Esophagus squamous epithelium (tissue), 5 donors: ENCODE results near the gene TRAF3. TPM values are rescaled to one million over a fixed set of nuclear protein-coding genes. Genes with fewer than 3 reads are reported as not detected.
"Not testable (repeated sequence)": the region's sequence is repeated elsewhere in the genome, so short reads cannot be mapped to it uniquely, and the experiment has no call there.

Source experiments
- DNase-seq: peaks from one replicate; lab custom pipeline; 2025; lab: John Stamatoyannopoulos, UW
- H3K27ac ChIP-seq, 4 donors: fragments of 200-600 bp; sonication (generic); one replicate each; pipeline ENCODE4 v1.5.1; 2016 to 2019; ENCODE audit warnings: mild to moderate bottlenecking in 1 of 4
- H3K27me3 ChIP-seq, 4 donors: fragments of 200-600 bp; sonication (generic); 1 replicate in 3 of 4; 2 replicates in 1 of 4; pipeline versions ENCODE4 v1.5.1 to v1.6.0; 2017 to 2021; ENCODE audit warnings: antibody characterized with exemption in 1 of 4
- H3K36me3 ChIP-seq, 3 donors: fragments of 200-600 bp; sonication (generic); one replicate each; pipeline ENCODE4 v1.5.1; 2016 to 2019
- H3K4me1 ChIP-seq, 3 donors: fragments of 200-600 bp; sonication (generic); one replicate each; pipeline ENCODE4 v1.5.1; 2017 to 2019
- H3K4me3 ChIP-seq, 4 donors: fragments of 200-600 bp; sonication (generic); 1 replicate in 3 of 4; 2 replicates in 1 of 4; pipeline ENCODE4 v1.5.1; 2016 to 2019; ENCODE audit warnings: mild to moderate bottlenecking in 2 of 4, moderate library complexity in 1 of 4
- H3K9me3 ChIP-seq, 3 donors: fragments of 200-600 bp; sonication (generic); one replicate each; pipeline ENCODE4 v1.5.1; 2016 to 2019
- CTCF ChIP-seq, 6 experiments: fragments of 450-650 bp in 4 of 6; fragments of 200-600 bp in 2 of 6; sonication (generic) in 2 of 6; IDR thresholded peaks; one replicate each; pipeline ENCODE4 v1.5.1; 2016 to 2019; ENCODE audit warnings: antibody characterized with exemption in 6 of 6, mild to moderate bottlenecking in 4 of 6, moderate library complexity in 4 of 6
- POLR2A ChIP-seq, 4 donors: fragments of 450-650 bp; IDR thresholded peaks; one replicate each; pipeline ENCODE4 v1.6.1; 2017; ENCODE audit warnings: antibody characterized with exemption in 4 of 4, mild to moderate bottlenecking in 4 of 4, moderate library complexity in 3 of 4
- WGBS, 2 donors: methylation state at CpG; one replicate each; pipeline ENCODE4 v1.1.5; 2018; 5-methylcytosine and 5-hydroxymethylcytosine counted together
- intact Hi-C: fragments of 100-400 bp; cut with DNase I; formaldehyde crosslinking; loops from one replicate; pipeline ENCODE4 v1.15.0; 2022
- total RNA-seq, 4 donors: library from RNA; depleted of rRNA; stranded (reverse); fragments of >200 nt; gene quantifications; one replicate each; pipeline ENCODE4 v1.1.0, GENCODE V29; 2016
- donor health status: DM: yes; HTN: yes; CAD: no.

The TRAF3 gene
- total RNA-seq, 4 donors from 2014 or later, result 11.2 to 19.3 (median 13.2) TPM

GRCh38 chr14:102891111-102891510 lies 113.9 kb downstream of the TRAF3 start:
- Histone ChIP-seq H3K4me3 (no peak overlapping the region), H3K27me3 (no peaks in the 10 kb centered on the region), H3K4me1 (peaks cover 0 to 19% (median 0%) of the 10 kb centered on the region in 3 donors), H3K9me3 (no peaks in the 10 kb centered on the region), H3K36me3 (peaks cover 0 to 80% (median 3%) of the 10 kb centered on the region in 3 donors), H3K27ac (no peak overlapping the region)
- DNase-seq, result no peak
- TF ChIP-seq CTCF (IDR thresholded peaks at IDR 0.05) (no peak), POLR2A (IDR thresholded peaks at IDR 0.05) (no peak)
- WGBS, 2 donors, result 90 to 91% methylated on average over 14 to 15 of the region's 15 CpGs
- intact Hi-C loops, result no loop called here

GRCh38 chr14:102891556-102891955 lies 114.3 kb downstream of the TRAF3 start:
- intact Hi-C loops, result no loop called here
- Histone ChIP-seq H3K27ac (no peak overlapping the region), H3K36me3 (peaks cover 0 to 76% (median 0%) of the 10 kb centered on the region in 3 donors), H3K4me3 (no peak overlapping the region), H3K27me3 (no peaks in the 10 kb centered on the region), H3K9me3 (no peaks in the 10 kb centered on the region), H3K4me1 (peaks cover 0 to 19% (median 0%) of the 10 kb centered on the region in 3 donors)
- 77 to 83% methylated on average over 4 of the region's 4 CpGs for WGBS, 2 donors
- DNase-seq, result no peak
- TF ChIP-seq CTCF (IDR thresholded peaks at IDR 0.05) (no peak), POLR2A (IDR thresholded peaks at IDR 0.05) (no peak)

GRCh38 chr14:102892651-102893050 lies 115.4 kb downstream of the TRAF3 start:
- no peak overlapping the region for H3K27ac ChIP-seq
- intact Hi-C loops, result no loop called here
- DNase-seq, result no peak
- H3K4me1 ChIP-seq, result peaks cover 0 to 19% (median 0%) of the 10 kb centered on the region in 3 donors
- no peak overlapping the region for H3K4me3 ChIP-seq
- H3K27me3 ChIP-seq, result no peaks in the 10 kb centered on the region
- 91 to 93% methylated on average over 8 of the region's 8 CpGs for WGBS, 2 donors
- no peaks in the 10 kb centered on the region for H3K9me3 ChIP-seq
- H3K36me3 ChIP-seq, result peaks cover 0 to 71% (median 2%) of the 10 kb centered on the region in 3 donors
- TF ChIP-seq POLR2A (IDR thresholded peaks at IDR 0.05) (no peak), CTCF (IDR thresholded peaks at IDR 0.05) (no peak)

GRCh38 chr14:102893452-102893851 lies 116.2 kb downstream of the TRAF3 start:
- no peak overlapping the region for H3K27ac ChIP-seq
- no peak overlapping the region for H3K4me3 ChIP-seq
- H3K36me3 ChIP-seq, result peaks cover 0 to 73% (median 4%) of the 10 kb centered on the region in 3 donors
- no peaks in the 10 kb centered on the region for H3K27me3 ChIP-seq
- WGBS, 2 donors, result 65 to 76% methylated on average over 9 of the region's 9 CpGs
- intact Hi-C loops, result no loop called here
- no peak for TF ChIP-seq POLR2A (IDR thresholded peaks at IDR 0.05)
- TF ChIP-seq CTCF (IDR thresholded peaks at IDR 0.05), result no peak
- peaks cover 0 to 14% (median 0%) of the 10 kb centered on the region in 3 donors for H3K4me1 ChIP-seq
- H3K9me3 ChIP-seq, result no peaks in the 10 kb centered on the region
- no peak for DNase-seq

GRCh38 chr14:102896735-102897134 lies 119.5 kb downstream of the TRAF3 start:
- DNase-seq, H3K4me1 ChIP-seq, H3K27me3 ChIP-seq, H3K4me3 ChIP-seq, H3K9me3 ChIP-seq, H3K27ac ChIP-seq, intact Hi-C loops: not testable (repeated sequence)
- peaks cover 0 to 77% (median 7%) of the 10 kb centered on the region in 3 donors for H3K36me3 ChIP-seq
